ENCODE data around the gene ATP8B4.

Gene ATP8B4

GRCh38 chr15:50064673-50065072 lies 54.4 kb downstream of the ATP8B4 start:
- DNase-seq (ENCODE audit: low read depth, low spot score): no peak

DNA sequence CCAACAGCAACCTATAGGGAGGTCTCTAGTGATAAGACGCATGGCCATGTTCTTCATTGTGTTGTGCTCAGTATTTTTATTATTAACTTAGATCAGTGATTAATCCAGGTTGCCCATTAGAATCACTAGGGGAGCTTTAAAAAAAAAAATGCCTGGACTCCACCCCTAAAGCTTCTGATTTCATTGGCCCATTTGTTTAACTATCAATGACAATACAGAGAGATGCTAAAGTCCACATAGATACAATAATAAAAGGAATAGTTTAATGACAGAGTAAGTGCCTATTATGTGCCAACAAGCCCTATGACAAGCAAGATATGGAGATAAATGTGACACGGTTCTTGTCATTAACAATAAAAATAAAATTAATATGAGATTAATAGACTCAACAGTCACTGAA lies 55.8 kb downstream of the ATP8B4 start:
- DNase-seq (ENCODE audit: low read depth, low spot score): no peak

GRCh38 chr15:50061503-50061902 lies 57.5 kb downstream of the ATP8B4 start:
- no peak for DNase-seq (ENCODE audit: low read depth, low spot score)

- DNase-seq (ENCODE audit: low read depth, low spot score): no peak
Measured at GRCh38 chr15:50059883-50060282, 59.1 kb downstream of the ATP8B4 start.

DNA sequence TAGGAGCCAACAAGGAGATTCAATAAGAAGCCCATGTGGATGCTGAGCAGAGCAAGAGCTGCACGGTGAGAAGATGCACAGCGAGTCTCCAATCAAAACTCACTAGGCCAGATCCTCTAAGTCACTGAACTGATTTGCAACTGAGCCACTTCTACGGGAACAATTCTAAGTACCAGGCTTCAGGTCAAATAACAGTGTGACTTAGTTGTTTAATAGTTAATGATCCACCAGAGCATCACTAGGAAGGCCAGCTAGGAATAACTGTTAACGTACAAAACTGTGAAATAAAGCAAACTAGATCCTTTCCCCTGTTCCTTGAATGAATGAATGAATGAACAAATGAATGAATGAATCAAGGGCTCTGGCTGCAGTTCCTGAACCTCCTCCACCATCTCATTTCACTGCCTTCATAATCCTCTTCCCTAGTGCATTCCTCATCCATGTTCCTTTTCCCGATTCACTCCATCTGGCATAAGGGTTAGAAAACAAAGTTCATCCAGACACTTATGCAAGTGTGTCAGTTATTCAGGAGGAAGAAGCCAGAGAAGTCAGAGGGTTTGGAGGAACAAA lies 59.7 kb downstream of the ATP8B4 start:
- DNase-seq (ENCODE audit: low read depth, low spot score): no peak

- no peak for DNase-seq (ENCODE audit: low read depth, low spot score)
Measured at GRCh38 chr15:50057905-50058639, 61.0 kb downstream of the ATP8B4 start.

- no peak for DNase-seq (ENCODE audit: low read depth, low spot score)
Measured at GRCh38 chr15:50057196-50057595, 61.8 kb downstream of the ATP8B4 start.

- no peak for DNase-seq (ENCODE audit: low read depth, low spot score)
Measured at GRCh38 chr15:50055750-50056157, 63.3 kb downstream of the ATP8B4 start.

DNA sequence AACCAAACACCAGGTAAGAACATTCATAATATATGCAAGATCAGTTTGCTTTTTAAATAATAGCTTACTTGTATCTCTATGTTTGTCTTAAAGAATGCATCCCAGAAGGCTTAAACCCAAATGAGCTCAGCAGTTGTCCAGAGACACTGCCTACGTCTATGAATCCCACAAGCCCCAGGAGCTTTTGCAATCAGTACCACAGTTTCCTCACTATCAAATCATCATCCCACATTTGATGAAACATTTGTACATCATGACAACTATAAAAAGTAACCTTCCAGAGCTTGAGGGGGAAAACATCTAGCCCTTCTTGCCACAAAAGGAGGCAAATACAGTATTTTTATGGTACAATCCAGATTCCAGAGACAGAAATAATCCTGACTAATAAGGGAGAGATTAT lies 63.7 kb downstream of the ATP8B4 start:
- DNase-seq (ENCODE audit: low read depth, low spot score): no peak

- no peak for DNase-seq (ENCODE audit: low read depth, low spot score)
Measured at GRCh38 chr15:50053055-50053856, 65.8 kb downstream of the ATP8B4 start.

- DNase-seq (ENCODE audit: low read depth, low spot score): peak; percentile 50
Measured at GRCh38 chr15:50051811-50052419, 67.1 kb downstream of the ATP8B4 start.

DNA sequence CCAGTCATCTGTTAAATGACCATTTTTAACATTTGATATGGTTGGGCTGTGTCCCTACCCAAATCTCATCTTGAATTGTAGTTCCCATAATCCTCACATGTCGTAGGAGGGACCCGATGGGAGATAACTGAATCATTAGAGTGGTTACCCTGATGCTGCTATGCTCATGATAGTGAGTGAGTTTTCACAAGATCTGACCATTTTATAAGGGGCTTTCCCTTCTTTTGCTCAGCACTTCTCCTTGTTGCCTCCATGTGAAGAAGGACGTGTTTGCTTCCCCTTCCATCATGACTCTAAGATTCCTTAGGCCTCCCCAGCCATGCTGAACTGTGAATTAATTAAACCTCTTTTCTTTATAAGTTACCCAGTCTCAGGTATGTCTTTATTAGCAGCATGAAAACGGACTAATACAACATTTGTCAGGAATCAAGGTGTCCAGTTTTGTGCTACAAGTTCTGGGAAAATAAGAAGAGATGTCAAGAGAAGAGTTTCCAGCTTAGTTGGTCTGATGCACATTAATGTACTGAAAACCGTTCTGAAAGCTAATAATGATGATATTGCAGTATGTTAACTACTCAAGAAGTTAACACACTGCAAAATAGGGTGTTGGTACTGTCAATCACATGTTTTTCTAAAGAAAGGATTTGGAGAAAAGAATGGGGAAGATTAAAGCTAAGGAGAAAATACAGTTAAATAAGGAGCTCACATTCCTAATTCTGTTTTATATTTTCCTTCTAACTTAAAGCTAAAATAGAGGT lies 67.9 kb downstream of the ATP8B4 start:
- DNase-seq (ENCODE audit: low read depth, low spot score): no peak

- DNase-seq (ENCODE audit: low read depth, low spot score): no peak
Measured at GRCh38 chr15:50049871-50050270, 69.2 kb downstream of the ATP8B4 start.

- no peak for DNase-seq (ENCODE audit: low read depth, low spot score)
Measured at GRCh38 chr15:50046867-50047266, 72.2 kb downstream of the ATP8B4 start.

DNA sequence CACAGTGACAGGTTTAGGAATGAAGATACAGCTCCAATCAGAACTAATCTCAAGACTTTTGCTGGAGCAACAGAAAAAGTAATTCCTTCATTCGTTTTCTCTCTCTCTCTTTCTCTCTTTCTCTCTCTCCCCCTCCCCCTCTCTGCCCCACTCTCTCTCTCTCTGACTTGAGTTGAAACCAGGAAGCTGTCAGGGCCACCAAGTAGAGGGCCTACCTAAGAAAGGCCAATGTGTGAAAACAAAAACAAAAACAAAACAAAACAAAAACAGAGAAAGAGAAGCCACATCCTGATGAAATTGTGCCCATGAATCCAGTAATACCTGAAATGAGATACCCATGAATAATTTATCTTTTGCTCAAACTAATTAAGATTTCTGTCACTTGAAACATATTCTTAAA lies 72.9 kb downstream of the ATP8B4 start:
- no peak for DNase-seq (ENCODE audit: low read depth, low spot score)

GRCh38 chr15:50044904-50045303 lies 74.1 kb downstream of the ATP8B4 start:
- DNase-seq (ENCODE audit: low read depth, low spot score): no peak

GRCh38 chr15:50044406-50044805 lies 74.6 kb downstream of the ATP8B4 start:
- DNase-seq (ENCODE audit: low read depth, low spot score): no peak

DNA sequence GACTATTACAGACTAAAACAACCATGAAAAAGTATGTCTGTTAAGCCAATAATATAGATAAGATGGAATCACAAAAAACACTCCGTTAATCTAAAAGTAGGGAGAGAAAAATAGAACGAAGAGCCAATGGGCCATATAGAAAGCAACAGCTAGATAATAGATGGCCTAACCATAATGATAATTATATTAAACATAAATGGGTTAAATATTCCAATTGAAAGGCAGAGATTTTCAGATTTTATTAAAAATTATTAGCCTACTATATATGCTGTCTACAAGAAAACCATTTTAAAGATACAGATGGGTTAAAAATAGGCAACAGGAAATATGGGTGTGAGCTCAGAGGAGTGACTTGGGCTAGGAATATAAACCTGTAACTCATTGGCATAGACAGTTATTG lies 76.3 kb downstream of the ATP8B4 start:
- no peak for DNase-seq (ENCODE audit: low read depth, low spot score)

- DNase-seq (ENCODE audit: low read depth, low spot score): no peak
Measured at GRCh38 chr15:50030456-50030855, 88.6 kb downstream of the ATP8B4 start.

DNA sequence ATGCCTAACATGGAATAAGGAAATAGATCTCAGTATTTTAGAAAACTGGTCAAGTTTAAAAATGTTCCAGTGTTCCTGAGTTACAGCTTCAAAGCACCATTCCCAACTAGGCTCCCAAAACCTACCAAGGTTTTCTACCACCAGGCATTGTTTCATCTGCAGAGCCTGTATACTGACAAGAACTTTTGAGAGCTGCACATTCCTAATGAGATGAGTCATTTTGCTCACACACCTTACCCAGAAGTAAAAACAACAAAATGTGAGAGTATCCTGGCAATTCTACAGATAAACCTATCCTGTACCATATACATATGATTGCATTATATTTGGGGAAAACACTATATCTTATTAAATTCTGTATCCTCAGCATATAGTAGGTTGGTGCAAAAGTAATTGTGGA lies 90.7 kb downstream of the ATP8B4 start:
- no peak for DNase-seq (ENCODE audit: low read depth, low spot score)

- DNase-seq (ENCODE audit: low read depth, low spot score): no peak
Measured at GRCh38 chr15:50024281-50024680, 94.8 kb downstream of the ATP8B4 start.

GRCh38 chr15:50018491-50018890 lies 100.5 kb downstream of the ATP8B4 start:
- DNase-seq (ENCODE audit: low read depth, low spot score): no peak
